GM19452 (cell line): ENCODE results near the gene STARD13.

Experiments used
- ATAC-seq: cut with Tn5 transposase; IDR thresholded peaks from one replicate; pipeline ENCODE4 v1.9.1; 2021; ENCODE audit not compliant: unreplicated experiment

STARD13 gene

DNA sequence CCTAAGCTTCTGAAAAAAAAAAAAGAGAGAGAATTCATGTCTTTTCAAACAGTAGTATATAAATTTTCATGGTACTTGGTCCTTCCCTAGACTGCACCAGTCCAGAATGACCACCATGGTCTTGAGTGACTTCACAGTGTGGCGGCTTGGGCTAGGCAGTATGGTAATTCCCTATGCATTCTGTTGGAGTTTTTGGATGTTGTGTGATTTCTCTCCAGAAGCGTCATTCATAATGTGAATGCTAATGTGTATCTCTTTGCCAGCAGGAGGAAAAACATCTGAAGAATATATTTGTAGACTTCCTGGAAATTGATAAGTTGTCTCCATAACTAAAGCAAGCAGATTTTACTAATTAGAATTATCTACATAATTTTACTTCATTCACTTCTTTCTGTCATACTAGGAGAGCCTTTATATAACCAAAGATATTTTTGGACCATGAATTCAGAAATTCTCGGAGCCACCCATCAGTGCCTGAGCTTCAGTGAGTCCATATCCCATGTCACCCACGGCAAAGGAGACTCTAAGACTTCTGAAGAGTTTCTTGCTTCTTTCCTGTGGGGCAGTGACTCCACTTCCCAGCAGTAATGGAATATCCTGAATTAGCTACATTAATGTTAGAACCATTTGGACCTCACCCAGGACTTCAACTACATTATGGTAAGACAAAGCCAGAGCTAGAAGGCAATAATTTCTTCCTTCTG lies 8.4 kb downstream of the STARD13 start:
- no peak for ATAC-seq

DNA sequence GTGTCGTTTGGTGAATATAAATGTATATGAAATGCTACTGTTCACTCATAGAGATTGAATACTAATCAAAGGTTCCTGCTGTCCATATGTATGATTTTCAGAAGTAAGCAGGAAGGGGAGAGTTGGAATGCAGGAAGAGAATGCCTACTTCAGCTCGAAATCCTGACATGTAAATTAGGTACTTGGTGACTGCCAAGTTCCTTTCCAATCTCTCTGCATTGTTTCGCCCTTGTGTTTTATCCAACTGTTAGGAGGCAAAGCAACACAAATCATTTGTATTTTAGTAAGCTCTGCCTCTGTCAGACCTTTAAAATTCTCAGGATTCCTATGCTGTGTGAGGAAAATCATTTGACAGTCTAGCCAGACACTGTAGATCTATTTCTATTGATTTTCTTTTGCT lies 9.0 kb downstream of the STARD13 start:
- no peak for ATAC-seq

GRCh38 chr13:33275916-33276315 lies 9.6 kb downstream of the STARD13 start:
- ATAC-seq = no peak

DNA sequence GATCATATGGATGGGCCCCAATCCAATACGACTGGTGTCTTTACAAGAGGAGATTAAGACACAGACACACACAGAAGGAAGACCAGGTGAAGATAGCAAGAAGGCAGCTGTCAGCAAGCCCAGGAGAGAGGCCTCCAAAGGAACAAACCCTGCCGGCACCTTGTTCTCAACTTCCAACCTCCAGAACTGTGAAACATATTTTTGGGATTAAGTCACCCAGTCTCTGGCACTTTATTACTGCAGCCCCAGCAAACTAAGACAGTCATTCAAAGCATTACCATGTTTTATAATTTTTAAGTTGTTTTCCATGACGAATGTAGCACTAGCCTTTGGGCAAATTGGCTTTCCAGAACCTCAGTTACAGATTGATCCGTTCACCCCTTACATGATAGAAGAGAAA lies 11.3 kb downstream of the STARD13 start:
- ATAC-seq = no peak

- no peak for ATAC-seq
These were observed 12.9 kb downstream of the STARD13 start for GRCh38 chr13:33272531-33273124.

DNA sequence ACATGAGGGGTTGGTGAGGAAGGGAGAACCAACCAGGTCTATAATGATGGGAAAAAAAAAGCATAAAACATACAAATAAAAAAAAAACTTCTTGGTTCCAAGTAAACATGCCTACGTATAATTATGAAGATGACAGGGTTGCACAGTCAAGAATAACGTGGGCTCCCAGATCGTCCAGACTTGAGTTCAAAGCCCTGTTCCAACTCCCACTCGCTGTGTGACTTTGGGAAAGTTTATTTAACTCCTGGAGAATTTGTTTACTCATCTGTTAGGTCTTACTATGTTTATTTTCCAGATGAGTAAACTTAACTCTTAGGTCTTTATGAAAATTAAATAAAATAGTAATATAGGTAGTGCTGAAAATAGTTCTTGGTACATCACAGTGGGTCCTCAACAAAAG lies 13.8 kb downstream of the STARD13 start:
- ATAC-seq = no peak

DNA sequence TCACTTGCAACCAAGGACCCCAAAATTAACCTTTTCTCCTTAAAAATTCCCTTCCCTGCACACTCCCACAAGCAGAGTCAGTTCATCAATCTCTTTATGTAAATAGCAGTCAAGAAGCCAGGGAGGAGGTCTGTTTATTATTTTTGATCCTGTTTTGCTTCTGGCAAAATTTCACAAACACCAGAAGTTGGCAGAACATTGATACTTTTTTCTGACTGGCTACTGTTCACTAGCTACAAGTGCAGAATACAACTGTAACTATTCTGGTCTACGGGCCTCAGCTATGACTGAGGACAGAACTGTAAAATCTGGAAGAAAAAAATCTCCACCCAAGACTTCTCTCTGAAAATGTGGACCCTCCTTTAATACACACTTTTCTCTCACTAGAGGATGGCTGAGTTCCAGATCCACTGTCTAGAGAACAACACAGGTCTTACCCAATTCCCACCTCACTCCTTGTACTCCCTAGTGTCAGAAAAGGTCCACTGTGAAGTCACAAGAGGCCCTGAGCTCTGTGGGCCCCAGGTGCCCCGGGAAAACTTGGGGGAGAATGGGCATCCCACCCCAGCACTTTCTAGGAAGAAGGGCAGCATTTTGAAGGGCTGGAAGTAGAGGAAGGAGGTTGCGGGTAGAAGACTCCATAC lies 14.5 kb downstream of the STARD13 start:
- no peak for ATAC-seq

GRCh38 chr13:33265607-33266006 lies 19.9 kb downstream of the STARD13 start:
- ATAC-seq = no peak

DNA sequence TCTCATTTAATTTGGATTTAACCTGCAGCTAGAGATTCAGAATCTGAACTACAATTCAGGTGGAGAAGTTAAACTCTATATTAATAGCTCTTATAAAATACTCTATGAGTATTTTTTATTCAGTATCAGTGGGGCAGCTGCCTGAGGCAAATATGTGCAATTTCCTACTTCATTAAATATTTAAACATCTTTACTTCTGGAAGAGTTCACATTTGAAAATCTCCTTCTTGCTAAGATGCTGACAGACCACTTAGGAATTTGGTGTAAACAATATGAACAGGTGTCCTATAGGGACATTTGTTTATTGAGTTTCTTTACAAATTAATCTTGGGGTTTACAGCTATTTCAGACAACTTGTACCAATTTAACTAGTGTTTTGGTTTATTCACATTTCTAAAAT lies 20.4 kb downstream of the STARD13 start:
- no peak for ATAC-seq

DNA sequence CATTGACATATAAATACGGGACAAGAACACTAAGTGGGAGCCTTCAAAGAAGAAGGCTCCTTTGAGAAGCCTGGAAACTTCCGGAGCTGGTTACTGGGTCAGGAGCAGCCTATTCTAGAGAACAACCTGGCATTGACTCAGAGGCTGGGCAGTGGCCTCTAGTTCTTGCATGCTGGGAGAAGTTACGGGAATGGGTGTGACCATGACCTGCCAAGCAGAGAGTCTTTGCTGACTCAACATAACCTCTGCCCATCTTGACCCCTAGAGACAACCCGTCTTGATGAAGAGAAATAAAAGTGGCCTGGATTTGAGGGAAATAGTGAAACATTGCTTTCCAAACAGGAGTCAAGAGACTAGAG lies 21.0 kb downstream of the STARD13 start:
- ATAC-seq = no peak

GRCh38 chr13:33263976-33264619 lies 21.5 kb downstream of the STARD13 start:
- no peak for ATAC-seq

- no peak for ATAC-seq
These were observed 22.1 kb downstream of the STARD13 start for GRCh38 chr13:33263484-33263883.

DNA sequence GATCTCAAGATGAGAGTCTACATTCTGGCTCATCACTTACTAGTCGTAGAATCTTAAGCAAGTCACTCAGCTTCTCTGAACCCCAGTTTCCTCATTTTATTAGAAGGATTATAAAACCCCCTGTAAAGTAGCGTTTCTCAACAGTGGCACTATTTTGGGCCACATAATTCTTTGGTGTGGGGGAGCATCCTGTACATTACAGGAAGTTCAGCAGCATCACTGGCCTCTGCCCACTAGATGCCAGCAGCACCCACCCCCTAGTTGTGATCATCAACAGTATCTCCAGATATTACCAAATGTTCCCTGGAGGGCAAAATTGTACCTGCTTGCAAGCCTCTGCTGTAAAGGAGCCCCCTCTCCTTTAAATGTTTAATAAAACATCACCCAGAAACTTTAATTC lies 22.6 kb downstream of the STARD13 start:
- no peak for ATAC-seq

DNA sequence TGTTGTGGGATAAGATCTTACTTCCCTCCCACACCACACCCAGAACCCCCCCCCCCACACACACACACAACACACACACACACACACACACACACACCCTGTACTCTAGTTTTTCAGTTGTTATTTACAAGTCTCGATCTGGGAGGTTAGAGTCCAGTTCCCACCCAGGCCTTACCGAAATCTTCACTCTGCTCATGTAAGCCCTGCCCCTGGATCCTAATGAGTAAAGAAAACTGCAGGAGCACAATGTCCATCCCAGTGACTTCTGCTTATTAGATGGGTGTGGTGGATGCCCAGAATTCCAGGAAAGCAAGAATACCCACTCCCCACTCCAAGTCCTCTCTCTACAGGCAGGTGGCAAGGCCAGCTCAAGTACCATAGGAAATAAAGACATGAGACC lies 23.0 kb downstream of the STARD13 start:
- ATAC-seq = no peak

GRCh38 chr13:33262062-33262487 lies 23.5 kb downstream of the STARD13 start:
- no peak for ATAC-seq

DNA sequence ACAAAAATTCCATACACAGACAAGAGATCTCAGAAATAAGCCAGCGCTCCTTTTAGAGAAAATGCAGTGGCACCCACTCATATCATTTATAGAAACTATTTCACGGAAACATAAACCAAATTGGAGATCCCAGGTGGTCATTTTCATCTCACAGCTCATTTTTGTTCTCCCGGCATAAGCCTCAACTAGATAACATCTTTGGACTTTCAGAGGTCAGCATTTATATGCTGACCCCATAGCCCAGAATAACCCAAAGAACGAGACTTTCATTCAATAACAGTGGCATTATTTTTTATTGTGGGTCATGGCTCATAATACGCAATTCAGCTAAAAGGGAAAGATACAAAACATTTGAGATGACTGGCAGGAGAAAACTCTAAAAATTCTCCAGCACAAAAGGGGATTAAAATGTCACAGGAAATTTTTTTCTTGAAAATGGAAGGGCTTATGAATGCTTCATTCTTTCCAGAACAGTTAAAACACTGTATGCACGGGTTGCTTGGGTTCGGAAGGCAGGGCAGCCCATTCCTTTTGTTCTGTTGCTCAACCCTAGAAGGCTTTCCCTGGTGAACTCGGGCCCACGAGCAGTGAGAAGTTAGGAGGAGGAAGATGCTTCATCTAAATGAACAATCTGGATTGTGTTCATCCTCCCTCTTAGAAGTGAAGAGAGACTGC lies 24.0 kb downstream of the STARD13 start:
- ATAC-seq = no peak

DNA sequence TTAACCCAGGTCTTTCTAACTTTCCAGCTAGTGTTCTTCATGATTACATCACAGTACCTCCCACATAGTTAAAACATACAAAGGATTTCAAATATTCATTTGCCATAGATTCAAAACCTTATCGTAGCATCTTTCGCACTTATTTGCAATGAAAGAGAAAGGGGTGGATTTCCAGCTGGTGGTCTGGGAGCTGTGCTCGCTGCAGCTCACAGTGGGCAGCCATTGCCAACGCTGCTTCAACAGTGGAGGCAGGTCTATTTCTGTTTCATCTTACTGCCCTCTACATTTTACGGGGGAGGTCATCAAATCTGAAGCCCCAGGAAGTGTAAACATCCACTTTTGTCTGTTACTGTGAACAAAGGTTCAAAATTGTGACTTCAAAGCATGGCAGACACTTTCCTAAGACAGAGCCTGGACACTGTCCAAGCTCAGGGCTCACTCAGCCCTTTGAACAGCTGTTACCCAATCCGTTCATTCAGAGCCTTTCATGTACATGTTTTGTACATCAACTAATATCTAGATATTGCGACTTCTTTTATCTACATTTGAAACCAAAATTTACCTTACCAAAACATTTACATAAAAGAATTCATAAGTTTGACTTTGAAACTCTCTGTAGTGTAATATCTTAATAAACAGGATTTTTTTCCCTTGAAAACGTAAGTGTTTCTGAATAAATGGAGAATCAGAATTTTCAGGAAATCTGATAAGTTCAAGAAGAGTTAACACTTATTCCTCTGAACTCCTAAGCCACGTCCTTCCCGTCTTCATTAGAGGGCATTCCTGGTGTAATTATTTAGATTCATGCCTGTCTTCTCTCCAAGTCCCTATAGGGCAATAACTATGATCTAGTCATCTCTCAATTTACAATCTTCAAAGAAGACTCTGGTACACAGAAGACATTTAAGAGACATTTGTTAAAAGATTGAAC lies 25.1 kb downstream of the STARD13 start:
- no peak for ATAC-seq

GRCh38 chr13:33259296-33259695 lies 26.3 kb downstream of the STARD13 start:
- ATAC-seq = no peak

DNA sequence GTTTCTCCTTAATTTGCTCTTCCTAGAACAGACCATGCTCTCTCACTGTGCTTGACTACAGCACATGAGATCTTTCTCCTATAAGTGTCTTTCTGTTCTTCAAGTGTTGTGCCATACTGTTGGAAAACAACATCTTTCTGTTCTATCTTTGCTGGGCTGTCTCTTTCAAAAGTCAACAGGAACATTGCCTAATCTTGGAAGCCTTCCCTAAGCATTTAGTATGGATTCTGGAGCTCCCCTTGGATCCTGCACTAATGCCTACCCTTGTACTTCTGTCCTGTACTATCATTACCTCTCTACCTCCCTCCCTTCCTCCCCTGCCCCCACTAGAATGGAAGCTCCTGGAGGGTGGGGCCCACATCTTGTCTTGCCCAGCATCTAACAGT lies 26.8 kb downstream of the STARD13 start:
- no peak for ATAC-seq
